ENCODE data around the gene PEX11G.

DNA sequence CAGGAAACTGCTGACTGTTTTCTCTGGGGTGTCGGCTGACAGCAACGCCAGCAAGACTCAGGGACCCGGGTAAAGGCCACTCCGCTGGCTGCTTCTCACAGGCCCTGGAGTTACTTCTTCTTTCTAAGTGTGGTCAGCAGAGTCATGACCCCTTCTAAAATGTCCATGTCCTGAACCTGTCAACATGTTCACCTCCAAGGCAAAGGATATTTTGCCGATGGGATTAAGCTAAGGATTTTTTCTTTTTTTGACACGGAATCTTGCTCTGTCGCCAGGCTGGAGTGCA, 7.9 kb downstream of the PEX11G start:
- no peak for TF ChIP-seq EZH2 (IDR thresholded peaks at IDR 0.05; ENCODE audit: borderline replicate concordance, low read depth, low read length)
- TF ChIP-seq TBL1XR1 (IDR thresholded peaks at IDR 0.05; ENCODE audit: low read length in 2 of 2): no peak

Data from K562 (cell line).